H9 (cell line): ENCODE measurements around the gene DGUOK. TPM values are rescaled to one million over a fixed set of nuclear protein-coding genes. Genes with fewer than 3 reads are reported as not detected.

Experiments
- DNase-seq: peaks from one replicate; pipeline ENCODE4 v3.0.0-alpha.2; 2017
- H2AFZ ChIP-seq: one replicate; pipeline ENCODE4 v1.6.1; 2013; ENCODE audit warnings: mild to moderate bottlenecking, low read length, control low read depth, moderate library complexity
- H2AK5ac ChIP-seq: 2 replicates; pipeline ENCODE4 v1.6.1; 2013; ENCODE audit warnings: low read length, control low read depth, mixed read lengths; ENCODE audit not compliant: insufficient read length
- H2BK120ac ChIP-seq: one replicate; pipeline ENCODE4 v1.6.1; 2013; ENCODE audit warnings: low read depth, mild to moderate bottlenecking, low read length, control low read depth, inconsistent platforms; ENCODE audit not compliant: poor library complexity, severe bottlenecking
- H2BK12ac ChIP-seq: 2 replicates; pipeline ENCODE4 v1.6.1; 2013; ENCODE audit warnings: low read length, control low read depth, mixed read lengths, low read depth; ENCODE audit not compliant: insufficient read length
- H2BK15ac ChIP-seq: 2 replicates; pipeline ENCODE4 v1.6.1; 2013; ENCODE audit warnings: low read depth, low read length, control low read depth
- H2BK20ac ChIP-seq: one replicate; pipeline ENCODE4 v1.6.1; 2013; ENCODE audit warnings: low read depth, mild to moderate bottlenecking, low read length, control low read depth, inconsistent platforms; ENCODE audit not compliant: poor library complexity, severe bottlenecking
- H2BK5ac ChIP-seq: 2 replicates; pipeline ENCODE4 v1.6.1; 2013; ENCODE audit warnings: low read length, control low read depth, mixed read lengths; ENCODE audit not compliant: insufficient read length
- H3K14ac ChIP-seq: 2 replicates; pipeline ENCODE4 v1.6.1; 2013; ENCODE audit warnings: low read length, control low read depth; ENCODE audit not compliant: insufficient read depth
- H3K18ac ChIP-seq: 2 replicates; pipeline ENCODE4 v1.6.1; 2013; ENCODE audit warnings: low read depth, mild to moderate bottlenecking, mixed read lengths, low read length, control low read depth; ENCODE audit not compliant: insufficient read length
- H3K23ac ChIP-seq: 2 replicates; pipeline ENCODE4 v1.6.1; 2013; ENCODE audit warnings: low read length, control low read depth, mixed read lengths, low read depth; ENCODE audit not compliant: insufficient read length
- H3K23me2 ChIP-seq: 2 replicates; pipeline ENCODE4 v1.6.1; 2013; ENCODE audit warnings: low read depth, mild to moderate bottlenecking, mixed read lengths, low read length, control low read depth; ENCODE audit not compliant: insufficient read length, poor library complexity, severe bottlenecking
- H3K27ac ChIP-seq: 2 replicates; pipeline ENCODE4 v1.5.1; 2013; ENCODE audit warnings: low read length, control low read depth, mixed read lengths, low read depth; ENCODE audit not compliant: insufficient read length
- H3K27me3 ChIP-seq: 2 replicates; pipeline ENCODE4 v1.6.1; 2013; ENCODE audit warnings: low read length, control low read depth, inconsistent platforms; ENCODE audit not compliant: insufficient read depth
- H3K4ac ChIP-seq: 2 replicates; pipeline ENCODE4 v1.6.1; 2013; ENCODE audit warnings: low read depth, mild to moderate bottlenecking, control low read depth, inconsistent platforms, low read length, moderate library complexity
- H3K4me1 ChIP-seq: 2 replicates; pipeline ENCODE4 v1.6.1; 2013; ENCODE audit warnings: low read length, control low read depth, inconsistent platforms; ENCODE audit not compliant: insufficient read depth
- H3K4me2 ChIP-seq: 2 replicates; pipeline ENCODE4 v1.6.1; 2013; ENCODE audit warnings: low read length, control low read depth, mixed read lengths; ENCODE audit not compliant: insufficient read length, insufficient read depth
- H3K56ac ChIP-seq: 2 replicates; pipeline ENCODE4 v1.6.1; 2013; ENCODE audit warnings: low read depth, mild to moderate bottlenecking, mixed read lengths, low read length, control low read depth; ENCODE audit not compliant: insufficient read length
- H3K79me1 ChIP-seq: 2 replicates; pipeline ENCODE4 v1.6.1; 2013; ENCODE audit warnings: low read depth, mild to moderate bottlenecking, moderate library complexity, low read length, control low read depth, inconsistent platforms; ENCODE audit not compliant: insufficient read depth, poor library complexity, severe bottlenecking
- H3K79me2 ChIP-seq: 2 replicates; pipeline ENCODE4 v1.6.1; 2013; ENCODE audit warnings: low read length, control low read depth, inconsistent platforms; ENCODE audit not compliant: insufficient read depth
- H3K9ac ChIP-seq: 2 replicates; pipeline ENCODE4 v1.6.1; 2013; ENCODE audit warnings: low read length, control low read depth, mixed read lengths; ENCODE audit not compliant: insufficient read length; ENCODE audit errors: extremely low read depth
- H3K9me3 ChIP-seq: one replicate; pipeline ENCODE4 v1.6.1; 2013; ENCODE audit warnings: low read depth, low read length, inconsistent platforms; ENCODE audit not compliant: control insufficient read depth
- H3T11ph ChIP-seq: one replicate; pipeline ENCODE4 v1.6.1; 2013; ENCODE audit warnings: mild to moderate bottlenecking, low read length, control low read depth, inconsistent platforms
- H4K20me1 ChIP-seq: one replicate; pipeline ENCODE4 v1.6.1; 2013; ENCODE audit not compliant: control insufficient read depth, insufficient read length, insufficient read depth
- H4K5ac ChIP-seq: 2 replicates; pipeline ENCODE4 v1.6.1; 2013; ENCODE audit warnings: low read depth, mild to moderate bottlenecking, mixed read lengths, low read length, control low read depth; ENCODE audit not compliant: insufficient read length
- H4K8ac ChIP-seq: replicated peaks from 2 replicates; pipeline ENCODE4 v1.6.1; 2013; ENCODE audit warnings: low read length, control low read depth, mixed read lengths, low read depth; ENCODE audit not compliant: insufficient read length
- H4K91ac ChIP-seq: 2 replicates; pipeline ENCODE4 v1.6.1; 2013; ENCODE audit warnings: low read depth, mild to moderate bottlenecking, moderate library complexity, mixed read lengths, low read length, control low read depth; ENCODE audit not compliant: insufficient read length
- H3K27ac Mint-ChIP-seq, 3 experiments: 2 replicates in 2 of 3; 3 replicates in 1 of 3; pipeline ENCODE4 v1.8.0; 2020 to 2021; ENCODE audit warnings: mixed read lengths in 3 of 3, mild to moderate bottlenecking in 1 of 3, moderate library complexity in 1 of 3
- H3K27me3 Mint-ChIP-seq: 2 replicates; pipeline ENCODE4 v1.8.0; 2021; ENCODE audit warnings: low read depth, mild to moderate bottlenecking, moderate library complexity, mixed read lengths
- H3K36me3 Mint-ChIP-seq, 3 experiments: 2 replicates in 2 of 3; 3 replicates in 1 of 3; pipeline ENCODE4 v1.8.0; 2020 to 2021; ENCODE audit warnings: low read depth in 3 of 3, mixed read lengths in 3 of 3; ENCODE audit not compliant: insufficient read depth in 1 of 3
- H3K4me1 Mint-ChIP-seq, 2 experiments: 2 replicates each; pipeline ENCODE4 v1.8.0; 2020; ENCODE audit warnings: mixed read lengths in 2 of 2
- H3K4me3 Mint-ChIP-seq, 2 experiments: 2 replicates in 1 of 2; 3 replicates in 1 of 2; pipeline ENCODE4 v1.8.0; 2020 to 2021; ENCODE audit warnings: mild to moderate bottlenecking in 2 of 2, mixed read lengths in 2 of 2, moderate library complexity in 1 of 2
- H3K9me3 Mint-ChIP-seq, 2 experiments: 2 replicates in 1 of 2; 3 replicates in 1 of 2; pipeline ENCODE4 v1.8.0; 2020; ENCODE audit warnings: mild to moderate bottlenecking in 2 of 2, mixed read lengths in 2 of 2, moderate library complexity in 1 of 2
- WGBS: extraction: QIAGEN DNeasy Blood & Tissue Kit; methylation state at CpG from one replicate; pipeline ENCODE4 v1.1.7; 2013; ENCODE audit warnings: missing lambda C conversion rate, low lambda C conversion rate, mixed read lengths; ENCODE audit not compliant: insufficient read length; ENCODE audit errors: extremely low coverage; 5-methylcytosine and 5-hydroxymethylcytosine counted together
- total RNA-seq: library from RNA; stranded (reverse); gene quantifications from 2 replicates; pipeline ENCODE4 v1.2.1, GENCODE V29; 2021
- TF ChIP-seq, protein P1 (sequence below): fragments of 200-600 bp; sonication (generic); conservative IDR thresholded peaks from 3 replicates; pipeline ENCODE4 v1.8.0; 2021; ENCODE audit warnings: antibody characterized with exemption, mild to moderate bottlenecking

DGUOK gene
- total RNA-seq, 1 experiment from 2014 or later, result 98.5 TPM

DNA sequence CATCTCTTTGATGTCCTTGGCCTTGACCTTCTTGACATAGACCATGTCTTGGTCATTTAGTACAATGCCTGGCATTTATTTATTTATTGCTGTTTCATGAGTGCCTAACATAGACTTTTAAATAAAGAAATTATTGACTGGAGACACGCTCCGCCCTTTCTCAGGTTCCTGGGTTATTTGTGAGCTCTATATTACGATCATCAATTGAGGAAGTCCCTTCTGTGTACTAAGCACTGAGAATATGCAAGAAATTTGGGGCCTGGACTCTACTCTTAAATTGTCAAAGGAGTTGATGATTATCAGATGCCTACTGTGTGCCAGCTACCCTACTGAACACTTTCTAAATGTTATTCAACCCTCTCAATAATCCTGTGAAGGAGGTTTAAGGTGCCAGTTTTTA, 38.4 kb downstream of the DGUOK start:
- Histone ChIP-seq H3K23me2 (no peaks in the 10 kb centered on the region), H3K79me2 (no peaks in the 10 kb centered on the region), H2BK120ac (no peak overlapping the region), H2BK5ac (no peak overlapping the region), H3K18ac (no peak overlapping the region), H2BK20ac (no peak overlapping the region), H4K20me1 (no peaks in the 10 kb centered on the region), H4K91ac (no peak overlapping the region), H3K9me3 (no peaks in the 10 kb centered on the region), H2AK5ac (no peak overlapping the region), H3K4ac (no peak overlapping the region), H3T11ph (no peak overlapping the region), H2AFZ (no peak overlapping the region), H3K14ac (no peak overlapping the region), H3K4me1 (no peaks in the 10 kb centered on the region), H3K56ac (no peak overlapping the region), H3K27ac (no peak overlapping the region), H3K9ac (no peak overlapping the region), H3K23ac (no peak overlapping the region), H3K4me2 (no peak overlapping the region), H4K5ac (no peak overlapping the region), H2BK12ac (no peak overlapping the region), H4K8ac (no peak overlapping the region), H3K27me3 (no peaks in the 10 kb centered on the region), H3K79me1 (no peaks in the 10 kb centered on the region), H2BK15ac (no peak overlapping the region)
- peaks cover 0 to 1% (median 0%) of the 10 kb centered on the region in 3 experiments; a peak in 3 of 7 replicates for H3K36me3 Mint-ChIP-seq
- no CpG with 5 or more reads among the region's 3 CpGs for WGBS
- no peaks in the 10 kb centered on the region for H3K9me3 Mint-ChIP-seq
- no peak overlapping the region for H3K4me3 Mint-ChIP-seq
- TF ChIP-seq, protein P1, sequence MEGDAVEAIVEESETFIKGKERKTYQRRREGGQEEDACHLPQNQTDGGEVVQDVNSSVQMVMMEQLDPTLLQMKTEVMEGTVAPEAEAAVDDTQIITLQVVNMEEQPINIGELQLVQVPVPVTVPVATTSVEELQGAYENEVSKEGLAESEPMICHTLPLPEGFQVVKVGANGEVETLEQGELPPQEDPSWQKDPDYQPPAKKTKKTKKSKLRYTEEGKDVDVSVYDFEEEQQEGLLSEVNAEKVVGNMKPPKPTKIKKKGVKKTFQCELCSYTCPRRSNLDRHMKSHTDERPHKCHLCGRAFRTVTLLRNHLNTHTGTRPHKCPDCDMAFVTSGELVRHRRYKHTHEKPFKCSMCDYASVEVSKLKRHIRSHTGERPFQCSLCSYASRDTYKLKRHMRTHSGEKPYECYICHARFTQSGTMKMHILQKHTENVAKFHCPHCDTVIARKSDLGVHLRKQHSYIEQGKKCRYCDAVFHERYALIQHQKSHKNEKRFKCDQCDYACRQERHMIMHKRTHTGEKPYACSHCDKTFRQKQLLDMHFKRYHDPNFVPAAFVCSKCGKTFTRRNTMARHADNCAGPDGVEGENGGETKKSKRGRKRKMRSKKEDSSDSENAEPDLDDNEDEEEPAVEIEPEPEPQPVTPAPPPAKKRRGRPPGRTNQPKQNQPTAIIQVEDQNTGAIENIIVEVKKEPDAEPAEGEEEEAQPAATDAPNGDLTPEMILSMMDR, result no peak
- H3K27me3 Mint-ChIP-seq, result peaks cover 14% of the 10 kb centered on the region
- DNase-seq, result no peak
- H3K4me1 Mint-ChIP-seq, result peaks cover 5 to 7% of the 10 kb centered on the region in 2 experiments; a peak in 3 of 4 replicates
- H3K27ac Mint-ChIP-seq, result no peak overlapping the region
